K562 (cell line): ENCODE measurements around the gene SDE2. TPM values are rescaled to one million over a fixed set of nuclear protein-coding genes. Genes with fewer than 3 reads are reported as not detected.

Experiments used
- ATF4 ChIP-seq: fragments of 450-650 bp; formaldehyde crosslinking; IDR thresholded peaks from 2 replicates; pipeline ENCODE4 v1.4.0; 2022; ENCODE audit warnings: mild to moderate bottlenecking, moderate library complexity
- CHD4 ChIP-seq: fragments of 200-600 bp; sonication (generic); IDR thresholded peaks from 3 replicates; pipeline ENCODE4 v1.6.1; 2012; ENCODE audit warnings: low read depth, mild to moderate bottlenecking, mixed read lengths, low read length, inconsistent platforms; ENCODE audit not compliant: insufficient read depth, insufficient replicate concordance, poor library complexity, severe bottlenecking
- CREB1 ChIP-seq, 2 experiments: sonication (generic) in 1 of 2; formaldehyde crosslinking in 1 of 2; IDR thresholded peaks; 2 replicates each; pipeline versions ENCODE4 v1.6.1 to v1.8.0; 2012 to 2022; ENCODE audit warnings: inconsistent platforms in 1 of 2, mild to moderate bottlenecking in 1 of 2, missing genetic modification reagents in 1 of 2, moderate library complexity in 1 of 2
- ETS2 ChIP-seq: IDR thresholded peaks from 2 replicates; pipeline ENCODE4 v1.6.1; 2016; ENCODE audit warnings: borderline replicate concordance, missing genetic modification characterization, mild to moderate bottlenecking, moderate library complexity, missing compliant biosample characterization; ENCODE audit not compliant: poor library complexity, severe bottlenecking
- HLTF ChIP-seq: fragments of 450-650 bp; IDR thresholded peaks from 2 replicates; pipeline ENCODE4 v1.6.1; 2016
- KDM1A ChIP-seq, 2 experiments: fragments of 450-650 bp; IDR thresholded peaks; 2 replicates each; pipeline ENCODE4 v1.6.1; 2016; ENCODE audit warnings: mild to moderate bottlenecking in 2 of 2
- KDM4B ChIP-seq, 2 experiments: fragments of 450-650 bp in 1 of 2; sonication (generic) in 1 of 2; IDR thresholded peaks; 2 replicates each; pipeline ENCODE4 v1.6.1; 2016 to 2017; ENCODE audit warnings: borderline replicate concordance in 2 of 2, antibody characterized with exemption in 1 of 2, low read depth in 1 of 2, mild to moderate bottlenecking in 1 of 2
- MED1 ChIP-seq: sonication (generic); formaldehyde crosslinking; IDR thresholded peaks from 2 replicates; pipeline ENCODE4 v1.8.1; 2023; ENCODE audit warnings: missing genetic modification reagents, borderline replicate concordance
- ZNF253 ChIP-seq: fragments of 250-450 bp; sonication (Bioruptor Pico); conservative IDR thresholded peaks from 2 replicates; pipeline ENCODE4 v1.6.1; 2021; ENCODE audit warnings: mild to moderate bottlenecking
- polyA plus RNA-seq, 8 experiments: library from polyadenylated mRNA; depleted of rRNA in 4 of 8; stranded (reverse) in 5 of 8; unstranded in 3 of 8; fragments of >200 nt; fragmentation: Nextera tagmentation in 2 of 8; fragmentation: Illumina TruSeq in 1 of 8; extraction: Ambion mirVana in 2 of 8; extraction: Trizol in 1 of 8; gene quantifications; 2 replicates each; pipeline versions ENCODE4 v1.2.1 to v1.2.3, GENCODE V29; 2011 to 2014; ENCODE audit warnings: inconsistent platforms in 1 of 8, missing spikeins in 1 of 8
- total RNA-seq, 7 experiments: library from RNA; depleted of rRNA in 6 of 7; stranded (reverse); fragments of >200 nt in 6 of 7; fragmentation: Illumina TruSeq in 2 of 7; extraction: Trizol in 2 of 7; gene quantifications; 2 replicates each; pipeline versions ENCODE4 v1.2.1 to v1.2.3, GENCODE V29; 2011 to 2021; ENCODE audit warnings: low replicate concordance in 1 of 7
- TF ChIP-seq, protein P1 (sequence below), 2 experiments: fragments of 450-650 bp; formaldehyde crosslinking in 1 of 2; IDR thresholded peaks; 2 replicates each; pipeline versions ENCODE4 v1.4.0 to v1.6.1; 2014 to 2020; ENCODE audit warnings: mild to moderate bottlenecking in 2 of 2, borderline replicate concordance in 1 of 2, low read depth in 1 of 2
- TF ChIP-seq, protein P2 (sequence below): fragments of 250-450 bp; sonication (Bioruptor Pico); IDR thresholded peaks from 2 replicates; pipeline ENCODE4 v1.9.0; 2021; ENCODE audit warnings: mild to moderate bottlenecking, inconsistent platforms
- TF ChIP-seq, protein P3 (sequence below): fragments of 250-450 bp; sonication (Bioruptor Pico); IDR thresholded peaks from 2 replicates; pipeline ENCODE4 v1.8.0; 2021; ENCODE audit warnings: moderate library complexity, mild to moderate bottlenecking, inconsistent platforms

SDE2 gene
- total and polyA plus RNA-seq, 9 of the 15 experiments (the other 6 are each of a cell fraction or from before 2014, with no cell fraction given): 14.3 to 62.3 (median 46.0) TPM

DNA sequence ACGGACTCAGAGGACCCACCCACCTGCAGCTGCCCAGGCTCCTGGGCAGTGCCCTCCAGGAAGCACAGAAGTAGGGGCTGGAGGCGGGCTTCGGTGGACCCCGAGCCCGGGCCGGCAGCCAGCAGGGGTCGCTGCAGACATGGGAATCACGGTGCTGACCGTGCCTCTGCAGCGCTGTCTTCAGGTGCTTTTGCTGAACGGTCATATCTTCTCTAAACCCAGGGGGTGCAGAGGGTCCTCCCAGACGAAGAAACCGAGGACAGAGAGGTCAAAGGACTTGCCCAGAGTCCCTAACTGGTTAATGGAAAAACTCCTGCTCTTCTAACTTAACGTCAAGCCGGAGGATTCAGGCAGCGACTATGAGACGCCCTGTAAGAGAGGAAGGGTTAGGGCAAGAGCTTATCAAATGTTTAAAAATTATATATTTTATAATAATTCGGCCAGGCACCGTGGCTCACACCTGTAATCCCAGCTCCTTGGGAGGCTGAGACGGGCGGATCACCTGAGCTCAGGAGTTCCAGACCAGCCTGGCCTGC is 36.6 kb downstream of the SDE2 start (continued):
- TF ChIP-seq, protein P1, sequence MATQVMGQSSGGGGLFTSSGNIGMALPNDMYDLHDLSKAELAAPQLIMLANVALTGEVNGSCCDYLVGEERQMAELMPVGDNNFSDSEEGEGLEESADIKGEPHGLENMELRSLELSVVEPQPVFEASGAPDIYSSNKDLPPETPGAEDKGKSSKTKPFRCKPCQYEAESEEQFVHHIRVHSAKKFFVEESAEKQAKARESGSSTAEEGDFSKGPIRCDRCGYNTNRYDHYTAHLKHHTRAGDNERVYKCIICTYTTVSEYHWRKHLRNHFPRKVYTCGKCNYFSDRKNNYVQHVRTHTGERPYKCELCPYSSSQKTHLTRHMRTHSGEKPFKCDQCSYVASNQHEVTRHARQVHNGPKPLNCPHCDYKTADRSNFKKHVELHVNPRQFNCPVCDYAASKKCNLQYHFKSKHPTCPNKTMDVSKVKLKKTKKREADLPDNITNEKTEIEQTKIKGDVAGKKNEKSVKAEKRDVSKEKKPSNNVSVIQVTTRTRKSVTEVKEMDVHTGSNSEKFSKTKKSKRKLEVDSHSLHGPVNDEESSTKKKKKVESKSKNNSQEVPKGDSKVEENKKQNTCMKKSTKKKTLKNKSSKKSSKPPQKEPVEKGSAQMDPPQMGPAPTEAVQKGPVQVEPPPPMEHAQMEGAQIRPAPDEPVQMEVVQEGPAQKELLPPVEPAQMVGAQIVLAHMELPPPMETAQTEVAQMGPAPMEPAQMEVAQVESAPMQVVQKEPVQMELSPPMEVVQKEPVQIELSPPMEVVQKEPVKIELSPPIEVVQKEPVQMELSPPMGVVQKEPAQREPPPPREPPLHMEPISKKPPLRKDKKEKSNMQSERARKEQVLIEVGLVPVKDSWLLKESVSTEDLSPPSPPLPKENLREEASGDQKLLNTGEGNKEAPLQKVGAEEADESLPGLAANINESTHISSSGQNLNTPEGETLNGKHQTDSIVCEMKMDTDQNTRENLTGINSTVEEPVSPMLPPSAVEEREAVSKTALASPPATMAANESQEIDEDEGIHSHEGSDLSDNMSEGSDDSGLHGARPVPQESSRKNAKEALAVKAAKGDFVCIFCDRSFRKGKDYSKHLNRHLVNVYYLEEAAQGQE (IDR thresholded peaks at IDR 0.05; ENCODE audit: borderline replicate concordance): peak; percentile 84
- TF ChIP-seq, protein P1 (CRISPR knock-in tag; IDR thresholded peaks at IDR 0.05; ENCODE audit: low read depth): no peak
- TF ChIP-seq ETS2 (tag) (no peak), MED1 (CRISPR knock-in tag) (no peak), HLTF (no peak), KDM1A (IDR thresholded peaks at IDR 0.05) (no peak), KDM4B (IDR thresholded peaks at IDR 0.05; ENCODE audit: borderline replicate concordance in 2 of 2, low read depth in 1 of 2) (0 out of 4 replicates have a peak, but pooled peaks of 1 of the 2 experiments have one; percentile 52), CHD4 (no peak), ZNF253 (CRISPR knock-in tag) (no peak), ATF4 (CRISPR knock-in tag) (no peak), CREB1 (IDR thresholded peaks at IDR 0.05) (no peak; the same call in 1 of the 2 replicates), CREB1 (CRISPR knock-in tag; IDR thresholded peaks at IDR 0.05) (no peak)
- TF ChIP-seq, protein P2, sequence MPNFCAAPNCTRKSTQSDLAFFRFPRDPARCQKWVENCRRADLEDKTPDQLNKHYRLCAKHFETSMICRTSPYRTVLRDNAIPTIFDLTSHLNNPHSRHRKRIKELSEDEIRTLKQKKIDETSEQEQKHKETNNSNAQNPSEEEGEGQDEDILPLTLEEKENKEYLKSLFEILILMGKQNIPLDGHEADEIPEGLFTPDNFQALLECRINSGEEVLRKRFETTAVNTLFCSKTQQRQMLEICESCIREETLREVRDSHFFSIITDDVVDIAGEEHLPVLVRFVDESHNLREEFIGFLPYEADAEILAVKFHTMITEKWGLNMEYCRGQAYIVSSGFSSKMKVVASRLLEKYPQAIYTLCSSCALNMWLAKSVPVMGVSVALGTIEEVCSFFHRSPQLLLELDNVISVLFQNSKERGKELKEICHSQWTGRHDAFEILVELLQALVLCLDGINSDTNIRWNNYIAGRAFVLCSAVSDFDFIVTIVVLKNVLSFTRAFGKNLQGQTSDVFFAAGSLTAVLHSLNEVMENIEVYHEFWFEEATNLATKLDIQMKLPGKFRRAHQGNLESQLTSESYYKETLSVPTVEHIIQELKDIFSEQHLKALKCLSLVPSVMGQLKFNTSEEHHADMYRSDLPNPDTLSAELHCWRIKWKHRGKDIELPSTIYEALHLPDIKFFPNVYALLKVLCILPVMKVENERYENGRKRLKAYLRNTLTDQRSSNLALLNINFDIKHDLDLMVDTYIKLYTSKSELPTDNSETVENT: 0 out of 2 replicates have a peak, but pooled peaks have one; percentile 18
- TF ChIP-seq, protein P3, sequence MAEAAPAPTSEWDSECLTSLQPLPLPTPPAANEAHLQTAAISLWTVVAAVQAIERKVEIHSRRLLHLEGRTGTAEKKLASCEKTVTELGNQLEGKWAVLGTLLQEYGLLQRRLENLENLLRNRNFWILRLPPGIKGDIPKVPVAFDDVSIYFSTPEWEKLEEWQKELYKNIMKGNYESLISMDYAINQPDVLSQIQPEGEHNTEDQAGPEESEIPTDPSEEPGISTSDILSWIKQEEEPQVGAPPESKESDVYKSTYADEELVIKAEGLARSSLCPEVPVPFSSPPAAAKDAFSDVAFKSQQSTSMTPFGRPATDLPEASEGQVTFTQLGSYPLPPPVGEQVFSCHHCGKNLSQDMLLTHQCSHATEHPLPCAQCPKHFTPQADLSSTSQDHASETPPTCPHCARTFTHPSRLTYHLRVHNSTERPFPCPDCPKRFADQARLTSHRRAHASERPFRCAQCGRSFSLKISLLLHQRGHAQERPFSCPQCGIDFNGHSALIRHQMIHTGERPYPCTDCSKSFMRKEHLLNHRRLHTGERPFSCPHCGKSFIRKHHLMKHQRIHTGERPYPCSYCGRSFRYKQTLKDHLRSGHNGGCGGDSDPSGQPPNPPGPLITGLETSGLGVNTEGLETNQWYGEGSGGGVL: no peak
